HepG2 (cell line): Measurements from ENCODE around the gene NSG2.
"Not testable (repeated sequence)": the region's sequence is repeated elsewhere in the genome, so short reads cannot be mapped to it uniquely, and the experiment has no call there.

Experiments used
- CREB1 ChIP-seq, 2 experiments: fragments of 450-650 bp in 1 of 2; IDR thresholded peaks; 2 replicates each; pipeline ENCODE4 v1.6.1; 2016 to 2017; ENCODE audit warnings: control low read depth in 1 of 2, mild to moderate bottlenecking in 1 of 2, missing compliant biosample characterization in 1 of 2, missing genetic modification characterization in 1 of 2
- FOSL1 ChIP-seq: sonication (generic); formaldehyde crosslinking; IDR thresholded peaks from 2 replicates; pipeline ENCODE4 v1.9.0; 2021; ENCODE audit warnings: missing genetic modification reagents, borderline replicate concordance
- IKZF4 ChIP-seq: sonication (generic); formaldehyde crosslinking; IDR thresholded peaks from 2 replicates; pipeline ENCODE4 v1.5.1; 2020; ENCODE audit warnings: borderline replicate concordance, mild to moderate bottlenecking, low read depth, missing genetic modification reagents; ENCODE audit errors: not compliant biosample characterization
- KDM3A ChIP-seq: IDR thresholded peaks from 2 replicates; pipeline ENCODE4 v1.6.1; 2018; ENCODE audit warnings: low read depth, missing compliant biosample characterization
- PHF21A ChIP-seq: sonication (generic); formaldehyde crosslinking; IDR thresholded peaks from 2 replicates; pipeline ENCODE4 v1.5.0; 2020; ENCODE audit warnings: mild to moderate bottlenecking, missing genetic modification reagents
- POLR2AphosphoS5 ChIP-seq: IDR thresholded peaks from 2 replicates; pipeline ENCODE4 v1.6.1; 2012; ENCODE audit warnings: low read depth, low read length
- ZNF720 ChIP-seq: sonication (generic); formaldehyde crosslinking; IDR thresholded peaks from 2 replicates; pipeline ENCODE4 v1.4.0; 2020; ENCODE audit warnings: missing genetic modification reagents
- TF ChIP-seq, protein P1 (sequence below): sonication (generic); formaldehyde crosslinking; IDR thresholded peaks from 2 replicates; pipeline ENCODE4 v1.5.0; 2020; ENCODE audit warnings: mild to moderate bottlenecking, missing genetic modification reagents, moderate library complexity

DNA sequence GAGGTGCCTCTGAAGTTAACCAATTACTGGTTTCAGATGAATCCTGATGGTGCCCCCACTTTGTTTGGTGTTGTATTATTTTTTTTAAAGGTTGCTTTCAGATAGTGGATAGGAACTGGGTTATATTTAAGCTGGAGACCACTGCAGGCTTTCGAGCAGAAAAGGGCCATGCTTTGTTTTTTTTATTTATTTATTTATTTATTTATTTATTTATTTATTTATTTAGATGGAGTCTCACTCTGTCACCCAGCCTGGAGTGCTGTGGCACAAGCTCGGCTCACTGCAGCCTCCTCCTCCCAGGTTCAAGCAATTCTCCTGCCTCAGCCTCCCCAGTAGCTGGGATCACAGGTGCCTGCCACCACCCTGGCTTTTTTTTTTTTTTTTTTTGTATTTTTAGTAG is 57.1 kb downstream of the NSG2 start:
- not testable (repeated sequence) for TF ChIP-seq FOSL1; IKZF4; ZNF720 (CRISPR knock-in tag); KDM3A (CRISPR knock-in tag); PHF21A; CREB1 (IDR thresholded peaks at IDR 0.05); CREB1 (CRISPR knock-in tag; IDR thresholded peaks at IDR 0.05); POLR2AphosphoS5
- TF ChIP-seq, protein P1, sequence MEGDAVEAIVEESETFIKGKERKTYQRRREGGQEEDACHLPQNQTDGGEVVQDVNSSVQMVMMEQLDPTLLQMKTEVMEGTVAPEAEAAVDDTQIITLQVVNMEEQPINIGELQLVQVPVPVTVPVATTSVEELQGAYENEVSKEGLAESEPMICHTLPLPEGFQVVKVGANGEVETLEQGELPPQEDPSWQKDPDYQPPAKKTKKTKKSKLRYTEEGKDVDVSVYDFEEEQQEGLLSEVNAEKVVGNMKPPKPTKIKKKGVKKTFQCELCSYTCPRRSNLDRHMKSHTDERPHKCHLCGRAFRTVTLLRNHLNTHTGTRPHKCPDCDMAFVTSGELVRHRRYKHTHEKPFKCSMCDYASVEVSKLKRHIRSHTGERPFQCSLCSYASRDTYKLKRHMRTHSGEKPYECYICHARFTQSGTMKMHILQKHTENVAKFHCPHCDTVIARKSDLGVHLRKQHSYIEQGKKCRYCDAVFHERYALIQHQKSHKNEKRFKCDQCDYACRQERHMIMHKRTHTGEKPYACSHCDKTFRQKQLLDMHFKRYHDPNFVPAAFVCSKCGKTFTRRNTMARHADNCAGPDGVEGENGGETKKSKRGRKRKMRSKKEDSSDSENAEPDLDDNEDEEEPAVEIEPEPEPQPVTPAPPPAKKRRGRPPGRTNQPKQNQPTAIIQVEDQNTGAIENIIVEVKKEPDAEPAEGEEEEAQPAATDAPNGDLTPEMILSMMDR = not testable (repeated sequence)
